T-helper 9 cell (primary cell): Measurements from ENCODE around the gene FRMPD3.
"Not testable (repeated sequence)": the region's sequence is repeated elsewhere in the genome, so short reads cannot be mapped to it uniquely, and the experiment has no call there.

Experiments
- DNase-seq: peaks from one replicate; pipeline ENCODE4 v3.0.0-alpha.2; 2020
- total RNA-seq, 2 donors: gene quantifications; one replicate each; lab custom pipeline; 2026; lab: John Stamatoyannopoulos, UW

FRMPD3 gene
- 0.48 to 0.49 reads per million in 2 donors for total RNA-seq

DNA sequence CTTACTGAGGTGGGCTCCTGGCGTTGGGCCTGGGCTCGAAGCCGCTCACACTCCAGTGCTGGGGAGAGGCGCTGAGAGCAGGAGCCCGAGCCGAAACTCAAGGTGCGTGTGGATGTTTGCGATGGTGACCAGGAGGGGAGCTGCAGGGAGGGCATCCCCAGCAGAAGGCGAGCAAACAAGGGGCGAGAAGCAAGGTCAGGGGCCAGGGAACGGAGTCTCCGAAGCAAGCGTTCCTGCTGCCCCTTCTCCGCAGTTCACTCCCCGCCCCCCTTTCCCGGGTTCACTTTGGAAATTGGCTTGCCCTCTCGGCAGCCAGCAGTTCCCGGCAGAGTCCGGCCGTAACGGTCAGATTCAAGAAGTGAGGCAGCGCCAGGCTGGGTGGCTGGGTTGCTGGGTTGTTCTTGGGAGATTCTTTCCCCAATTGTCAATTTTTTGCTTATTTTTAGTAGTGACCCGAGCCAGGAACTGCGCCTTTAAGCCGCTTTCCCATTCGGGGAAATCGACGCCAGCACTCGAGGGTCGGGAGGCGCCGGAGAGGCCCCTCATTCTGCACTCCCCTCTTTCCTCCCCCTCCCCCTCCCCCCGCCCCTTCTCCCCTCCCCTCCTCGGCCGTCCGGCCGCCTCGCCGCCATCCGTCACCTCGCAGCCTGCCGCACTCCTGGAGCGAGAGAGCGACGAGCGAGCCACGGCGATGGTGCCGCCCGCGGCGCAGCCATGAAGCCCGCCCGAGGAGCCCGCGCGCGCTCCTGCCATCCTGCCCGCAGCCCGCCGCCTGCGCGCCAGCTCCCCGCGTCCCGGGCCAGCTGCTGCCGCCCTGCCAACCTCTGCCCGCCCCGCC lies at the start of gene FRMPD3:
TSS of gene FRMPD3 (plus strand) at position 655 of the 838 bp plus-strand sequence. CDS start 76,937 bp downstream, outside the sequence.
- DNase-seq, result no peak

DNA sequence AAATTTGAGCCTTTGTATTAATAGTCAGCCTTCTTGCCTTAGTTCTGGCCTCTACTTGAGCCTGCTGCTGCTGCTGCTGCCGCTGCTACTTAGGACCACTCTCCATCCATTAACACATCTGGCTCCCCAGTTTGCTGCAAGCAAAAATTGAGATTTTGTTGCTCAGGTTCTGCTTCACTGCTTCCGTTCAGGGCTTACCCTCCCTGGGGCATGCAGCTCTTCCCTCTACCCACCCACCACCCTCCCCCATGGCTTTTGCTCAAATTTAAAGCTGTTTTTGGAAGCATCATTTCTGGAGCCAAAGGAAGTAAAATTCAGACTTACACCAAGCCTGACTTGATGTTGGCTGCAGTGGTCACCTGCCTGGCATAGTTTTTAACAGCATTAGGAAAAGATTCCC lies 28.9 kb upstream of the FRMPD3 start:
- no peak for DNase-seq

DNA sequence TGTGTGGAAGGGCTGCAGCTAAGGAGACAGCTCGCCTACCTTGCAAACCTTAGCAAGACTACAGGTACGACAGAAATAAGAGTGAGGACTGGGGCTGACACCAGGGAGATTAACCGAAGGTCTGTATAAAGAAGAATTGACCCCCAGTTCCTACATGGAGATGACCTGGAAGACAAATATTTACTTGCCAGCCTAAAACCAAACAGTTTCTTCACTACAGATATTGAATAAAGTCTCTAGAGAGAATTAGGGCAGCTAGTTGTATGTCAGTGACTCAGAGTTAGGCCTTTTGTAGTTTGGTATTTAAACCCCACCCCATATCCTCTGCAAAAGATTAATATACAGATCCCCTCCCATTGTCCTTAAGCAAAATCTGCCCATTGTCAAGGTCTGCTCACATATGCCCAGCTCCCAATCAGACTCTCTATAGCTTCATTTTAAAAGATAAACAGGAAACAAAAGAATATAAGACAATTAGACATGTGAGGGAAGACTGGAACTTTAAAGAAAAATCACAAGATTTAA lies 28.1 kb upstream of the FRMPD3 start:
- DNase-seq, result no peak

DNA sequence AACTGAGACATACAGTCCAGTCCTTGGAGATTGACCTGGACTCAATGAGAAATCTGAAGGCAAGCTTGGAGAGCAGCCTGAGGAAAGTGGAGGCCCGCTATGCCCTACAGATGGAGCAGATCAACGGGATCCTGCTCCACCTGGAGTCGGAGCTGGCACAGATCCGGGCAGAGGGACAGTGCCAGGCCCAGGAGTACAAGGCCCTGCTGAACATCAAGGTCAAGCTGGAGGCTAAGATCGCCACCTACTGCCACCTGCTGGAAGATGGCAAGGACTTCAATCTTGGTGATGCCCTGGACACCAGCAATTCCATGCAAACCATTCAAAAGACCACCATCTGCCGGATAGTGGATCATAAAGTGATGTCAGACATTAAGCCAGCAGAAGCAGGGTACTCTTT lies 20.4 kb upstream of the FRMPD3 start:
- no peak for DNase-seq

DNA sequence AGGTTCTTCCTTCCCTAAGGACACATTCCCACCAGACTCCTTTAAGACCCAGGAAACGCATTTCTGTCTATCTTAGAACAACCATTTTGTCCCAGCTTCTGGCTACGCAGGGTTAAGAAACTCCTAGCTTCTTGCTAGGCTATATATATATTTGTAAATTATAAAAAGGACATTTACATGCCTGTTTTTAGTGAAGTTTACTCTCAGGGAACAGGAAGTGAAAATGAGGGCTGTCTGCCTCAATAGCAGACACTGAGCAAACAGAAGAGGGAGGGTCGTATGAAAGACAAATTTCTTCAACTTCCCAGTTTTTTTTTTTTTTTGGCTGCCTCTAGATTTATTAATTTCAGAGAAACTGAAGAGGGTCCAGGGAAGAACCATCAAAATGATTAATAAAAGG lies 9.3 kb upstream of the FRMPD3 start:
- no peak for DNase-seq

DNA sequence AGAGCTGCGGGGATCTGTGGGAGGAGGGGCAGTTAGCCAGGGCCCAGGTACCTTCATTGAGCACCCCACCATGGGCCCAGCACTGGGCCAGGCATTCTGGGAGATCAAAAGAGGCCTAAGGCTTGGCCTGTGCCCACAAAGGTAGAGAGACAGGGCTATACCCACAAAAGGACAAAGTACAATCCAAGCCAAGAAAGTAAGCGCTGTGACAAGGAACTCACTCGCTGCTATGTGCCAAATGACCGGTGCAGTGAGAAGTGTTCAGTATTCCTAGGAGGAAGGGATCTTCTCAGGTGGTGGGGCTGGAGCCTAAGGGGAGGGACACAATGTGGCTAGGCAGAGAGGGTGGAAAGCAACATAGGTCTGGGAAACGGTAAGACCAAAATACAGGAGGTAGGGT lies 8.8 kb upstream of the FRMPD3 start:
- DNase-seq, result no peak

DNA sequence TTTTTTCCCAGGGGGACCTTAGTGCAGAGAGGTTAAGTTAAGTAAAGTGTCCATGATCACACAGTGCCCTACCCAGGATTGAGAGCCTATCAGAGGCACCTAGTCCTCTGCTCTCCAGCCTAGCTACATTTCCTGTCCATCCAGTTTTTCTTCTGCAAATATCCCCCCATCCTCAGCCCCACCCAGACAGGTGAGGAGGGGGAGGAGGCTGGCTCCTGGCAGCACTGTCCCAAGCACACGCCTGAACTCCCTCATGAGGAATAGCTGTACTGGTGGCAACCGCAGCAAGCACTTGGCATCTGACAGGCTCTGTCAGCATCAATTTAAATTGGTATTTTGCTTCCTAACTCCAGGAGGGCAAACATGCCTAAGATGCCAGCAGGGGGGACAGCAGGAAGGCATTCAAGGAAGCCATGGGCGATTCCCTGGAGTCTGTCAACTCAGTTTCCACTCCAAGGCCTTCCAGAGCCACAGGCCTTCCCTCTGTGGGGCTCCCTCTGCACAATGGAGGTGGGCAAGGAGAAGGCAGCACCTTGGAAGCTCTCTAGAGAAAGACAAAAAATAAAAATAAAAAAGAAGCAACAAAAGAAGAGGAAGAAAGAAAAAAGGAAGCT lies 6.4 kb upstream of the FRMPD3 start:
- no peak for DNase-seq

DNA sequence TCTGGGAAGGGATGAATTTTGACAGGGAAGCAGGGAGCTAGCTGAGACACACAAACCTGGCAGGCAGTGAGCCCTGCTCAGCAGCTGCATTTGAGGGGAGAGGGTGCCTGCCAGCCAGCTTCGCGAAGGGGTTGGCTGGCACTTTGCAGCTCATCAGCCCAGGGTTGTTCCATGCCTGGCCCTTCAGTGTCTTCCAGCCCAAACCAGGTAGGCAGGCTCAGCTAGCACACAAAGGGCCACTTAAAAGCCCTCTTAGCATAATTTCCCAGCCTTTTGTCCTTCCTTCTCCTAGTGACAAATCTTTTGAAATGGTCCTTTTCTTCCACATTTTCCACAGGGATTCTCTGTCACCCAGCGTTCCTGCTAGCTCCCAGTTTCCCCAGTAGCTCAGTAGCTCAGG lies 4.3 kb upstream of the FRMPD3 start:
- DNase-seq, result no peak

DNA sequence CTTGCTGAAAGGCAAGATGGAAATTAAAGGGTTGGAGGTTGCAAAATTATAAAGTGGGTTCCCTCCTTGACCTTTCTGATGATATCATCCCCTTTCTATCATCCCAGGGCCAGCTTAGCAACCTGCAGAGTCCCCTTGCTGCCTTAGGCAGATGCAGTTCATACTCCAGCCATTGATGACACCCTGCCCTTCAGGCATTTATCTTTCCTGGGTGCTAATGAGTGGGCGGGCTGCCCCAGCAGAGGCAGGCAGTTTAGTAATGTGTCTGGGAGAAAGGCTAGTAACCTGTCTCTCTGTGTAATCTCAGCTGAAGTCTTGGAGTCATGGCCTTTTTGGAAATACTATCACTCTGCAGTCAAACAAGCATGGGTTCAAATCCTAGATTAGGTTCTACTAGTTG lies 3.8 kb upstream of the FRMPD3 start:
- no peak for DNase-seq

DNA sequence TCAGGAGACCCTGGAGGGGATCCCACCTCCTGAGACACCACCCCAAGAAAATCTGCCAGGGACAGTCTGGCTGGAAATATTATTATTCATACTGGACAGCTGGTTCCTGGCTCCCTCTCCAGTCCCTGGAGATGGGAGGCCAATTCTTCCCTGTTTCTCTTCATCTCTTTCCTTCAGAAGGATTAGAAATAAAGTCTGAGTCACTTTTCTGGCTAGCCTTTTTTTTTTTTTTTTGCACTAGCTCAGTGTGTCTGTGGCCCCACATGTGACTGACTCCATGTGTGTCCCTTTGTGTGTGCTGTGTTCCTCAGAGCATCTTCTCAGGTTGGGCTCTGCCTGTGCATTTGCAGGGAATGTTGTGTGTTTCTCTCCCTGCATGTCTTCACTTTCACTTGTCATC lies 1.8 kb upstream of the FRMPD3 start:
- DNase-seq, result no peak

DNA sequence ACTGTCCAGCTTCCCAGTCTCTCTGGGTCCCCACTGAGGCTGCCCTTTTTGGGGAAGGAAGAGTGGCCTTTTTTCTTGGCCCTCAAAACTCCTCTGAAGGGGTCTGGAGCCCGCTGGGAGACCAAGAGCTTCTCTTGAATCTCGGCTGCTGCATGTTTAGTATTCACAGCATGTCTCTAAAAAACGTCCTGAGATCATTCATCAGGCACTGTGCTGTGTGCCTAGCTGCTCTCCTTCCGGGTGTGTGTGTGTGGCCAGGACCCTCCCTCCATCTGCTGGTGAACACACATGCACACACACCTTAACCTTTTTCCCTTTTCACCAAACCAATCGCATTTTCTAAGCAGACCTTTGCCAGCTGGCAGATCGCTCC lies 841 bp upstream of the FRMPD3 start:
- DNase-seq, result no peak

DNA sequence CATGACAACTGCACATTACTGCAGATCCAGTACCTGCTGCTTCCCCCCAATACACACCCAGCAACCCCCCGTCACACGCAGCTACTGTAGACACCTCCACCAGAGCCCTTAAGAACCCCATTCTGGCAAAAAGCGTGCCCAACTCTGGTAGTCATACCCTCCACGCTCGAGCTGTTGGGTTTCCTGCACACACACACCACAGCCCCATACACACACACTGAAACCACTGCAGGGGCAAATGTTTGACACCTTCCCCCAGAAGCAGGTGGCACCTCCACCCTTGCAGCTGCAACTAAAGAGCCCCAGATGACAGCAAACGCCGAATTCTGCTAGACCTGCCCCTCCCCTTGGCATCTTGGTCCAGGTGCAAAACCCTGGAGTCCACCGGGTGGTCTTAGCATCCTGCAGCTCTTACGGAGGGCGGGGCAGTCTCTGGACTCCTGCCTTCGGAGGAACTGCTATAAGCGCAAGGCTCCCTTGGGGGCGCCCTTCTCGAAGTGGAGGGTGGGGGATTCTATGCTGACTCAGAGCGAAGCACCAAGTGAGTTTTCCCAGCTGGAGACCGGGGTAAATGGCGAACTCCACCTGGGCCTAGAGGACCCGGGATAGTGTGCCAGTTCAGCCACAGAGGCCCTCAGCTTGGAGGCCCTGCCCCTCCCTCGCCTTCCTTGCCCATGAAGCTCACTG lies 1.5 kb downstream of the FRMPD3 start:
- DNase-seq, result no peak

DNA sequence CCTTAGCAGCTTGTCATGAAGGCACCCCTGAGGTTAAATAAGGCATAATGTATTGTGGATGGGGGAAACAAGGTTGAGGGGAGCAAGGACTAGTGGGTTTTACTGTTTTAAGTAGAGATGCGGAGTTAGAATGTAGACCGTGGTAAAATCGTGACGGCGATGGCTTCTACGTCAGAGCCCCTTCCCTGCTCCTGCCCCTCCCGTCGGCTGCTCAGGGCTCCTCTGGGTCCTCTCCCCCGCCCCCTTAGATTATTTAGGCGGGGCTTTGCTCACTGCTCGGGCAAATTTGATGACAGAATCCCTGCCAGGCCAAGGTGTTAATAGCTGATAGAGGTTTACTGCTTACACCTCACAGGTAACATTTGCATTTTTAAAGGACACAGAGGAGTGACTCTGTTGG lies 2.3 kb downstream of the FRMPD3 start:
- no peak for DNase-seq

DNA sequence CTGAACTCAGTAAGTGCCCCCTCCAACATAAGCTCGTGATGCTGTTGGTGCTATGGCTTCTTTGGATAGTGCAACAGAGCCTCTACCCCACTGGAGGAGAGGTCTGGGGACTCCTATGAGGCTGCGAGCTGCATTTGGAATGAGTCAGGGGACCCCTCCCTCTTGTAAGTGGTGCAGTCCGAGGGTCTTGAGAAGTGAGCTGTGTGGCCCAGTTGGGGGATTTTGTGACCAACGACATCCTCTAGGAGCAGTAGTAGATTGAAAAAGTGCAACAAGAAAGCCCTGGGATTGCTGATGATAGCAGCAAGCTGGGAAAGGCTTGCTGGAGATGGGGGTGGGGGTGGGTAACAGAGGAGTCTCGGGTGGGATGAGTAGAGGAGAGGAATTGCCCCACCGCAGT lies 3.1 kb downstream of the FRMPD3 start:
- DNase-seq, result no peak

DNA sequence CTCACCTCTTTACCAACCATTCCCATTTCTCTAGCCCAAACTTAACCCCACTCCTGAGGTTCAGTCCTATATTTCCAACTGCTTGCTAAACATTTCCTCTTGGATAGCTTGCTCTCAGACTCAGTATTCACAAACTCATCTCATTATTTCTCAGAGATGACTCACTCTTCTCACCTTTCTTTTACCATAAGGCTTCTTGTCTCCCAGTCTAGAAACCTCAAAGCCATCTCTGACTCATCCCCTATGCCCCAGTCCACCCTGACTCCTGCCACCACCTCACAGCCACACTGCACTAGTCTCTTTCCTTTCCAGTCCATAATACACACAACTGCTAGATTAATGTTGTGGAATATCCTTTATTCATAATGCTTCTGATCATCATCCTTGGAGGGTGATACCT lies 4.8 kb downstream of the FRMPD3 start:
- no peak for DNase-seq

DNA sequence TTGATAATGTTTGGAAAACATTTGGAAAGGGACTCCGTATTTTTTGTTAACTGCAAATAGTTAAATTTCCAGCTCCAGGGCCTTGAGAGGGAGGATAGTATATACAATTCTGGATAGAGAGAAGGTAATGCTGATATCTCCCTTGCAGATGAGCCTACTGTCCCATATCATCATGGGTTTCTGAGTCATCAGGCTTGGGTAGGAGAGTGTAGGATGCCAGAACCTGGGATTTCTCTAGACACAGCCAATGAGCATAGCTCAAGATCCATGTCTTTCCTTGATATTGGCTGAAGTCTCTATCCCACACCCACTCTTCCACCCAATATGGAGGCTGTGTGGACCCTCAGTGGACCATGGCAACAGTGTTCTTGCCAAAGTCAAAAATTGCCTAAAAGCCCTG lies 7.8 kb downstream of the FRMPD3 start:
- no peak for DNase-seq

DNA sequence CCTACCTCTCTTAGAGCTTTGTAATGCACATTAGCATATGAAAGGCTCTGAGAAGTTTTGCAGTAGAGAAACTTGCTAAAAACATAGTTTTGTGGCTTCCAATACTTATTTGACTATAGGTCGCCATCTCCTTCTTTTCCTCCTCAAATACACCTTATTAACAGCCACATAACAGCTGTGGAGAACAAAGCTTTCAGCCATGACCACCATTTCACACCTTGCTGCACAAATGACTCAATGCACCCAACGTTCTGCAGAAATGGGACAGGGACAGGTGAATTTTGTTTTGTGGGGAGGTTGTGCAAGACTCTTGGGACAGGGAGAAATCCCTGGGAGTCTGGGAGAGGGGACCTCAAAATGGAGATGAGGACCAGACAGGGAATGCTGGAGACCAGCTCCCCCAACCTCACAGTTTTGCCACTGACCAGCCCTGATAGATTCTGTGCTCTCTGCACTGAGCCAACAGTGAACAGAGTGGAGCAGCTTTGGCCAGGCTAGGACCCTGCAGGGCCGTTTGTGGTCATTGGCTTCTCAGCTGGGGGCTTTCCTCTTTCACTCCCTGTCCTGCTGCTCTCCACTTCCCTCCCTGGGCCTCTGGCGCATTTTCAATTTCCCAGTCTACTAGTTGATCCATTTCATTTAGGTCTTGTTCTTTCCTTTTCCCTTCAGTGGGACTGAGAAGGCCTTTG lies 16.6 kb downstream of the FRMPD3 start:
- DNase-seq, result no peak

DNA sequence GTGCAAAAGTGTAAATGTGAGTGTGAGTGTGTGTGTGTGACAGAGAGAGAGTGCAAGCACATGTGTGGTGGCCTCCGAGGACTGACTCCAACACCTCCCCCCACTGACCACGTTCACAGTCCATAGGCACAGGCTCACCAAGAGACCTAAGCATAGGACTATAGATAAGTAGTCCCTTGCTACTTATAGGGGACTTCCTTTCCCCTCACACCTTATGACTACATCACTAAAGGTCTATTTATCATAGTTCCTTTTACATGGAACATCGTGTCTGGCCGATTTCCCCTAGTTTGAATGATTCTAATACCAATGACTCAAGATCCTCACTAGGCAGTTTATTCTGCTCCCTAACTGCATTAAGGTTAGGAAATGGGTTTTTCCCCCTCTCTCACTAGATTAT lies 17.8 kb downstream of the FRMPD3 start:
- DNase-seq, result no peak

DNA sequence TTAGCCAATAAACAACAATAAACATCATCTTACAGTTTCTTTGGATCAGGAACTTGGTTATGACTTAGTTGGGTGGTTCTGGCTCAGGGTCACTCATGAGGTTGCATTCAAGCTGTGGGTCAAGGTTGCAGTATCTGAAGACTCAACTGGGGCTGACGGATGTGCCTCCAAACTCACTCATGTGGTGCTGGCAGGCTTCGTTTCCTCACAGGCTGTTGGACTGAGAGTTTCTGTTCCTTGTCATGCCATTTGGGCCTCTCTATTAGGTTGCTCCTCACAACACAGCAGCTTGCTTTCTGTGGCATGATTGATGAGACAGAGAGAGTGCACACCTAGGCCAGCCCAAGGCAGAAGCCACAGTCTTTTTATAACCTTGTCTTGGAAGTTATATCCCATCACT lies 20.7 kb downstream of the FRMPD3 start:
- DNase-seq, result no peak

DNA sequence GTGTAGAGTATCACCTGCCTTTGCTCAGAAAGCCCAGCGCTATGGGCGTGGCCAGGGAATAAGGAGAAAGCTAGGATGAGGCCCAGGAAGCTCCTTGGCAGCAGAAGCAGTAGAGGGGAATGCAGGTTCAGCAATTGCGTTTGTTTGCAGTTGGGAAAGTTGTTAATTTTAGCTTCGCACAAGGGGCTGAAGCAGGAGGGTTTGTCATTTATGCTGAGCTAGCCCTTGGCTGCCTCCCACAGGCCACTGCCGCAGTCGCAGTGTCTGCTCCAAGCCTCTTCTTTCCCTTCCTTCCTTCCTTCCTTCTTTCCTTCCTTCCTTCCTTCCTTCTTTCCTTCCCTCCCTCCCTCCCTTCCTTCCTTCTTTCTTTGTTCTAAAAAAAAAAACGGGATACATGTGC lies 21.5 kb downstream of the FRMPD3 start:
- DNase-seq, result no peak

DNA sequence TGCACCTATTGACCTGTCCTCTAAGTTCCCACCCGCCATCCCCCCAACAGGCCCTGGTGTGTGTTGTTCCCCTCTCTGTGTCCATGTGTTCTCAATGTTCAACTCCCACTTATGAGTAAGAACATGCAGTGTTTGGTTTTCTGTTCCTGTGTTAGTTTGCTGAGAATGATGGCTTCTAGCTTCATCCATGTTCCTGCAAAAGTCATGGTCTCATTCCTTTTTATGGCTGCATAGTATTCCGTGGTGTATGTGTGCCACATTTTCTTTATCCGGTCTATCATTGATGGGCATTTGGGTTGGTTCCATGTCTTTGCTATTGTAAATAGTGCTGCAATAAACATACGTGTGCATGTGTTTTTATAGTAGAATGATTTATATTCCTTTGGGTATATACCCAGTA lies 22.0 kb downstream of the FRMPD3 start:
- DNase-seq, result not testable (repeated sequence)

DNA sequence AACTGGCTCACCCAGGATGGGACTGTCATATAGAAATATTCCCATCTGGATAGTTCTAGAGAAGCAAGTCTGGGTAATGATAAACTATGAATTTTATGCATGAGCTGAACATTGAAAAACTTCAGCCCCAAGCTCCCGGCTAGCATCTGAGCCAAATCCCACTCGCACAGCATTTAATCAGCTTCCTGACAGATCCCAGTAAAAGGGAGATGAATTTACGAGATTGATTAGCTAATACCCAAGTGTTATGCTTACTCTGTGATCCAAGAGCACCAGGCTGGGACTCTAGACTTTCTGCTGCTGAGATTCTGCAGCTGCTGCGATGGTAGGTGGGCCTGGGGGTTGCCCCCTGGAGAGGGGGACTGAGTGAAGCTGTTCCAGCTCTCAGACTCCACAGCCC lies 28.0 kb downstream of the FRMPD3 start:
- DNase-seq, result no peak

DNA sequence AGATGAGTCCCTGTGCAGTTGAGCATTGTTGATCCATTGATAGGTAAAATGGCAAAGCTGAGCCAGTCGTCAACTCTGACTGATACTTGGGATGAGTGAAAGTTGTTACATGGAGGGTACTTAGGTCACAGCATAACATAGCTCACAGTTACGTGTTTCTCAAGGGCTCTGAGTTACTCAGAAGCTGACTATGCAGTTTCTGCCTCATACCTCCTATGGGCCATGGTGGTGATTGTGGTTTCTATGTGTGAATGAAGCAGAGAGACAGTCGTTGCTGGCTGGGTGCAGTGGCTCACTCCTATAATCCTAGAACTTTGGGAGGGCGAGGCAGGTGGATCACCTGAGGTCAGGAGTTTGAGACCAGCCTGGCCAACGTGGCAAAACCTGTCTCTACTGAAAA lies 30.8 kb downstream of the FRMPD3 start:
- no peak for DNase-seq
